H1 (cell line): ENCODE results near the gene MEF2B. TPM values are rescaled to one million over a fixed set of nuclear protein-coding genes. Genes with fewer than 3 reads are reported as not detected.

ENCODE experiments used
- ATF2 ChIP-seq: IDR thresholded peaks from 2 replicates; pipeline ENCODE4 v1.6.1; 2012; ENCODE audit warnings: low read length, inconsistent platforms
- CBX8 ChIP-seq: fragments of 300-800, 300-1000 bp; sonication (generic); IDR thresholded peaks from 2 replicates; pipeline ENCODE4 v1.7.1; 2016; ENCODE audit warnings: low read depth, low read length, borderline replicate concordance
- CREB1 ChIP-seq: IDR thresholded peaks from 2 replicates; pipeline ENCODE4 v1.6.1; 2012; ENCODE audit warnings: inconsistent platforms
- KDM1A ChIP-seq: fragments of 200-600, 300-600 bp; sonication (generic); IDR thresholded peaks from 2 replicates; pipeline ENCODE4 v1.7.1; 2016; ENCODE audit warnings: mild to moderate bottlenecking, low read length, borderline replicate concordance
- KDM4A ChIP-seq: IDR thresholded peaks from one replicate; pipeline ENCODE4 v1.7.1; 2012; ENCODE audit warnings: low read depth, mild to moderate bottlenecking, moderate library complexity, low read length, inconsistent platforms; ENCODE audit not compliant: severe bottlenecking
- NRF1 ChIP-seq: IDR thresholded peaks from 2 replicates; pipeline ENCODE4 v1.6.1; 2011; ENCODE audit warnings: mild to moderate bottlenecking, low read depth, low read length, improper control_type of control experiment
- POU5F1 ChIP-seq: IDR thresholded peaks from 2 replicates; pipeline ENCODE4 v1.6.1; 2011; ENCODE audit warnings: low read depth, mild to moderate bottlenecking, low read length, moderate library complexity
- RXRA ChIP-seq: IDR thresholded peaks from 2 replicates; pipeline ENCODE4 v1.6.1; 2011; ENCODE audit warnings: low read depth, mild to moderate bottlenecking, low read length, moderate library complexity; ENCODE audit not compliant: insufficient read depth
- TEAD4 ChIP-seq: IDR thresholded peaks from 2 replicates; pipeline ENCODE4 v1.6.1; 2012; ENCODE audit warnings: low read depth, low read length, inconsistent platforms, mixed read lengths
- polyA plus RNA-seq, 7 experiments: library from polyadenylated mRNA; depleted of rRNA in 3 of 7; stranded (reverse) in 5 of 7; unstranded in 2 of 7; fragments of >200 nt in 5 of 7; fragments of 200-250 nt in 2 of 7; gene quantifications; 1 replicate in 5 of 7; 2 replicates in 1 of 7; 4 replicates in 1 of 7; pipeline versions ENCODE4 v1.2.1 to v1.2.3, GENCODE V29; 2011 to 2013; ENCODE audit warnings: missing spikeins in 2 of 7, mixed read lengths in 2 of 7
- total RNA-seq: library from RNA; stranded (reverse); fragmentation: NEBNext Ultra II Directional; extraction: Animal tissue kit (Norgen Biotek cat#: 25700); gene quantifications from 2 replicates; pipeline ENCODE4 v1.2.1, GENCODE V29; 2021

Gene MEF2B
- total and polyA plus RNA-seq, 2 of the 8 experiments (the other 6 are each of a cell fraction or from before 2014, with no cell fraction given), result 2.8 to 3.7 TPM

DNA sequence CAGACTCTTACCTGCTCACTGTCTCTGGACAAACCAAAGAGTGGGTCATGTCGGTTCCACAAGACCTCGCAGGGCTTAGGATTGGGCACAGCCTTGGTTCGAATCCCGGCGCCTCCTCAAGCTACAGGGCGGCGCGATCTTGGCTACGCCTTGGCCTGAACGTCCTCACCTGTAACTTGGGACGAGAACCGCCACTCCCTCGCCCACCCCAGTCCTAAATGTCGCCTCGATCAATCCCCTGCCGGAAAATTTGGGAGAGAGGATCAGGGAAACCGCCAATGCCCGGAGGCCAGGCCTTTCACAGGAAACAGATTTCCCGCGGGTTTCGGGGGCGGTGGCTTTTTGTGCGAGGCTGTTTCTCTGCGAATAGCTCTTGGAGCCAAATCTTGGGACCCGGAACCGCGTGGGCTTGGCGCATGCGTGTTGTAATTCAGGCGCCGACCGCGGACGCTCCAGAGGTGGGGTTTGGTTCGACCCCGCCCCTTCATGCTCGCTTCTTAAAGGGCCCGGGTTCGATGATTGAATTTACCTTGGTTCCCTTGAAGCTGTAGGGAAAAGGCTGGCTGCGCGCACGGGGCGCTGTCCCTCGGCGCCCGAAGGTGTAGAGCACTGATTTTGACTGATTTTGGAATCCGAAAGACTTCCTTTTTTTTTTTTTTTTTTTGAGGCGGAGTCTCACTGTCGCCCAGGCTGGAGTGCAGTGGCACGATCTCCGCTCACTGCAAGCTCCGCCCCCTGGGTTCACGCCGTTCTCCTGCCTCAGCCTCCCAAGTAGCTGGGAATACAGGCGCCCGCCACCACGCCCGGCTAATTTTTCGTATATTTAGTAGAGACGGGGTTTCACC lies 33.2 kb upstream of the MEF2B start, which contains the start of gene NR2C2AP (continued):
- TF ChIP-seq CBX8, result no peak
- TF ChIP-seq RXRA, result no peak
- TF ChIP-seq KDM1A, result no peak
- TF ChIP-seq KDM4A, result peak; percentile 50
- peak; percentile 62 for TF ChIP-seq CREB1
- TF ChIP-seq POU5F1, result no peak
- TF ChIP-seq ATF2, result no peak
- no peak for TF ChIP-seq TEAD4
- TF ChIP-seq NRF1, result peak; percentile 50
